Urothelium cell line (cell line): ENCODE data around the gene XRCC3.
"Not testable (repeated sequence)": the region's sequence is repeated elsewhere in the genome, so short reads cannot be mapped to it uniquely, and the experiment has no call there.

ENCODE experiments used
- DNase-seq: peaks from one replicate; pipeline ENCODE4 v3.0.0; 2011; ENCODE audit warnings: low spot score, mixed read lengths
- FAIRE-seq: peaks from 2 replicates; lab custom pipeline; 2011; peaks lifted over from hg19 to GRCh38; lab: Jason Lieb, UNC

XRCC3 gene

GRCh38 chr14:103696070-103696402, 19.2 kb downstream of the XRCC3 start:
- no peak for DNase-seq
- no peak for FAIRE-seq

DNA sequence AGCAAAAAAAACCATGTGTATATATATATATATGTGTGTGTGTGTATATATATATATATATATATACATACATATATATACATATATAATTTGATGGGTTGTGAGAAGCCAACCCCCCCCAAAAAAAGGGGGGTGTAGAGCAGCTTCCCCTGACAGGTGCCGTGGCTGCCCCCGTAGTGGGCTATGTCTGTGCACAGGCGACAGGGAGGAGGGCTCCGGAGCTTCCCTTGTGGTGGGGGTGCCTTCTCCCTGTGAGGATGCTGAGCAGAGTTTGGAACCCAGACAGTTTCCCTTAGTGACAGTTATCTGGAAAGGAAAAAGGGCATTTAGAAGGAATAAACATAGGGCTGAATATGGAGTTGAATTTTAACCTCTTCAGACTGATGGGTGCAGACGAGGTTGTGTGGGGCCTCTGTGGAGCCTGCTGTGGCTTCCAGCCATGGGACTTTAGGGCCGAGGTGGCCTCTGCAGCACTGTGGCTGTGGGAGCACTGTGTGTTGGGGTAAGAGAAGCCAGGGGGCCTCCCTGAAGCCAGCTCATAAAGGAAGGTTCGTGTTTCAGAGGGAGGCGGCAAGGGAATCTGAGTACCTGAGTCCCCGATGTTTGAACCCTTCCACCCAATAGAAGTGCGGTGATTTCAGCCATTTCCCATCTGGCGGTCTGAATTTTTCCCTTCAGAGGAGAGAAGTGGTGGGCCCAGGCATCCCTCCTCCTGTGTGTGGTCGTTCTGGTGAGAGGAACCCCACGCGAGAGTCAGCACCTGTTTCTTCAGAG, 19.8 kb downstream of the XRCC3 start:
- no peak for FAIRE-seq
- DNase-seq = no peak

DNA sequence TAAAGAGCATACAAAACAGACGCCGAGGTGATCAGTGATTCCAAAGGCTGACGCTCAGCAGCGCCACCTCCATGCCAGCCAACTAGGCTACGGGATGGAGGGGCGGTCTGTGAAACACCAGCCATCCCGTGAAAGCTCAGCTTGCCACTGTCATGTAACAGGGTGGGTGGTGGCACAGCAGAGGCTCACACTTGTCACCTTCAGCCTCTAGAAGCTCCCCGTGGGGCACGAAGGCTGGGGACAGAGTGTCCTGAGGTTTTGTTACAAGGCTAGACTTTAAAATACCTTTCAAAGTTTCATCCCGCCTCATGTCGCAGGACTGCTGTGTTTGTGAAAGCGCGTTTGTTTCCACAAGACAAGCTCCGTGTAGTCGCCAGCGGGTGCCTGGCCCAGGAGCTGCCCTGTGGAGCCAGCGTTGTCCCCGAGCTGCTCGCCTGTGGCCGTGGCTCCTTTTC, 20.7 kb downstream of the XRCC3 start:
- FAIRE-seq = no peak
- DNase-seq = no peak

GRCh38 chr14:103693515-103693914, 21.7 kb downstream of the XRCC3 start:
- no peak for DNase-seq
- no peak for FAIRE-seq

GRCh38 chr14:103692871-103693270, 22.4 kb downstream of the XRCC3 start:
- FAIRE-seq = no peak
- DNase-seq = no peak

DNA sequence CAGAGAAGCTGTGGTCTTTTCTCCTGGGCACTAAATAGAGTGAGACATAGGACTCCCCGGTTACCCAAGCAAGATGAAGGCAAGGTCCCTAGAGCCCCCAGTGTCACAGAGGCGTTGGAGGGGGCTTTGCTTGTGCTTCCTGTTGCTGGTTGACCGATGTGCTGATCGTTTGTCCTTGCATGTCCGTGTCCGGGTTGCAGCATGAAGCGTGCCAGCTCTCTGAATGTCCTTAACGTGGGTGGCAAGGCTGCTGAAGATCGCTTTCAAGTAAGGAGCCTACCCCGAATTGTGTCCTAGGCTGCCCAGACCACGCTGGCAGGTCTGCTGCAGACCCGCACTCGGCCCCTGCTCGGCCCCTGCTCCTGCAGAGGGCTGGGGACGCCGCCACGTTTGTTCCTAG, 23.1 kb downstream of the XRCC3 start:
- no peak for DNase-seq
- FAIRE-seq = no peak

DNA sequence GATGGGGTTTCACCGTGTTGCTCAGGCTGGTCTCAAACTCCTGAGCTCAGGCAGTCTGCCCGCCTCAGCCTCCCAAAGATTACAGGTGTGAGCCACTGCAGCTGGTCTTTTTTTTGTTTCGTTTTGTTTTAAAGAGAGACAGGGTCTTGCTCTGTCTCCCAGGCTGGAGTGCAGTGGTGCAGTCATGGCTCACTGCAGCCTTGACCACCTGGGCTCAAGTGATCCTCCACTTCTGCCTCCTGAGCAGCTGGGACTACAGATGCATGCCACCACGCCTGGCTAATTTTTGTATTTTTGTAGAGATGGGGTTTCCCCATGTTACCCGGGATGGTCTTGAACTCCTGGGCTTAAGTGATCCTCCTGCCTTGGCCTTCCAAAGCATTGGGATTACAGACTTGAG, 23.6 kb downstream of the XRCC3 start:
- not testable (repeated sequence) for DNase-seq, FAIRE-seq

GRCh38 chr14:103690332-103690731, 24.9 kb downstream of the XRCC3 start:
- DNase-seq (no peak), FAIRE-seq (no peak)

GRCh38 chr14:103688906-103689902, 26.0 kb downstream of the XRCC3 start:
- DNase-seq (no peak), FAIRE-seq (no peak)

DNA sequence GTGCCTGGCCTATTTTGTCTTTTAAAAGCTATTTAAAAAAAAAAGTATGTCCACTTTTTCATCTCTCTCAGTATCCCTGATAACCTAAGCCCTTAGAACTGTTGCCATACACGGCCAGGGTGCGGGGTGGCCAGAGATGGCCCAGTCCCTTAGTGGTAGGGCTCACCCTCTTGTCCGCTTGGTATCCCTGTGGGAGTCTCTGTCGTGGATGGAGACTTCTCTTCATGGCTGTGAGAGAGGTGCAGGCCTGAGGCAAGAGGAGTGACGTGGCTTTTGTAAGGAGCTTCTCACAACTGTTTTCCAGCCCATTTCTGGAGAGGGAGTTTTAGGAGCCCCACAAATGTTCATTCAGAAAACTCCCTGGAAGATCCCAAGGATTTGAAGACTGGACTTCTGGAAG, 26.8 kb downstream of the XRCC3 start:
- DNase-seq = no peak
- no peak for FAIRE-seq

DNA sequence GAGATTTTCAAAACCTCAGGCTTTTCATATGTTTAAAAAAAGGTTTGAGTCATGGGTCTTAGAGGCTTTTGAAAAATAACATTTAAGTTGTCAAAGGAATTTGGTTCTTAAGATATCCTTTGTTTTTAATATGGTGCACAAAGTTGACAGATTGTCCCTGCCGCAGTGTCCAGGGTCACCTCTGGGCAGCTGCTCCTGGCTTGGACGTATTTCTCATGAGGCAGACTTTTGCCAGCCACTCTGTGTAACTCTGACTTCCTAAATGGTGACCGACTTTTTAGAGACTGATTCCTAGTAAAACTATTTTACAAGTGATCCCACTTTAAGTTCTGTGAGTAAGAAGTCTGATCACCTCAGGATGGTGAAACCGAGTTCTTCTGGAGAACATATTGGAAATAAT, 27.5 kb downstream of the XRCC3 start:
- no peak for FAIRE-seq
- DNase-seq = no peak

DNA sequence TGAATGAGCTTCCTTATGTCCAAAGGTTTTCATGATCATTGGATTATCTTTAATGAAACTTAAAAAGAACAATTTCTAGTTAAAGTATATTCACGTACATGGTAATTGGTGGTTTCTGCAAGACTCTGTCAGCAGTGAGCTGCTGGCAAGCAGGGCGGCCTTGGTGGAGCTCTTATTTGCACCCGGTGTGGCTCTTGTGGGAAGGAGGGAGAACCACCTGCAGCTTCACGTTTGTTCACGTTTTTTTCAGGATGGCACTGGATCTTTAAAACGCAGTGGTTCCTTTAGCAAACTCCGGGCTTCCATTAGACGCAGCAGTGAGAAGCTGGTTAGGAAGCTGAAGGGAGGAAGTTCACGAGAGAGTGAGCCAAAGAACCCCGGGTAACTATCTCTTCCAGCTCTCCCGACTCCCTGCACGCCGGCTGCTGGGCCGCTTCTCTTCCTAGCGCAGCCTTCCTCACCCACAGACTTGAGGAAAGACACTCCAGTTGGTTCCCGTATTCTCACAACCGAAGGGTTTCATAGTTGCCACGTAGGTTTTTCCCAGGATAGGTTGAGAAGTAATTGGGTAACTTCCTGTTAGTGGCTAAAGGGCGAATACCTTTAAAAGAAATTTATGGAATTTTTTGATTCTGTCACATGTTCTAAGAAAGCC, 28.3 kb downstream of the XRCC3 start:
- no peak for FAIRE-seq
- no peak for DNase-seq

DNA sequence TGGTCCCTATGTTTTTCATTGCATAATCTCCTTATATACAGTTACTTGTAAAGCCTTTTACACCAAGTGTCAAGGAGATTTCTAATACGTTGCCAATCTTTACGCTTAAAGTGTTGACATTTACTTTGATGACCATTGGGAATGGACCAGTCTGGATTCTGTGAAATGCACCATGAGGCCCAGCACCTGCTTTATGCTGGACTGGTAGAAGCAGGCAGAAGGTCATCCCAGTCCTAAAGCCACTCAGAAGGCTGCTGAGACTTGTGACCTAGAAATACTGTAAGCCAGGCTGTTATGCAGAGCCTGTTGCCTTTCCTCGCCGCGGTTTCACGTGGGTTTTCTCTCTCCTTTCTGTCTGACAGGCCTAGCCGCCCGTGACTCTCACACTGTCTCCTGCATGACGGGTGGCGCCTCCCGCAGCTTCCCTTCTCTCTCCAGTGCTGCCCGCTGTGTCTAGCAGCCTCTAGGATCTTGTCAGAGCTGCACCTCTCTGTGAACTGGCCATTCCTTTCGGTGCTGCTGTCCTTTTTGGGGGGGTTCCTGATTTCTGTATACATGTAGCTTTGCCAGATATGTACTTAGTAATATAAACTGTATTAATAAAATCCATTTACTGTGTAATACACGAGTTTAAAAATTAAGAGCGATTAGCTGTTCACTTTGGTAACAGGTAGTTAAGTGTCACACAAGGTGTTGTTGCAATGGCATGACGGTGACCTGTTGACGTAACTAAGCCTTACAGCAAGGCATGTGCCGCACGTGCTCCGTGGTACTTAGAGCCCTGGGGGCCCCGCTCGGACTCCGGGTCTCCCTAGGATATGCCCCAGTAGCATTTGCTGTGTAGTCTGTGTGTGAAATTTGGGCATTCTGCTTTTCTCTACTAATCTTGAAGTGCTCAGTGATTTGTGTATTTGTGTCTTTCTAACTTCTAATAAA, 29.7 kb downstream of the XRCC3 start:
- FAIRE-seq (no peak), DNase-seq (no peak)

DNA sequence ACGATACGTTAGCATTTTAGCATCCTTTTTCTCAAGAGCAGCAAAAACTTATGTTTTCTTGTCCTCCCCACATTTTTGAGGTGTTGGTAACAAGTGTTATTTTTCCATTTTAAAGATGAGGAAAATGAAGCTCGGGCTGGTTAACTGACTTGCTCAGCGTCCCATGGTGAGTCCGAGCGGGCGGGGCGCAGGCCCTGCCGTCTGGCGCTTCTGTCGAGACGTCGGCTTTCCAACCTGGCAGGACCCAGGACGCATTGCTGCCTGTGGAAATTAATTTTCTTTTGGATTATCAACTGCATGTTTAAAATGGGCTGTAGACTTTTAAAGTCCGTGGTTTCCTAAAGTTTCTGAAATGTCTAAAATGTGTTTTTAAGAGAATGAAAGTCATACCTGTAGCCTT, 30.4 kb downstream of the XRCC3 start:
- no peak for FAIRE-seq
- no peak for DNase-seq

- FAIRE-seq (no peak), DNase-seq (no peak)
Measured at GRCh38 chr14:103684471-103684870, 30.8 kb downstream of the XRCC3 start.

- FAIRE-seq (no peak), DNase-seq (no peak)
Measured at GRCh38 chr14:103683139-103683538, 32.1 kb downstream of the XRCC3 start.

DNA sequence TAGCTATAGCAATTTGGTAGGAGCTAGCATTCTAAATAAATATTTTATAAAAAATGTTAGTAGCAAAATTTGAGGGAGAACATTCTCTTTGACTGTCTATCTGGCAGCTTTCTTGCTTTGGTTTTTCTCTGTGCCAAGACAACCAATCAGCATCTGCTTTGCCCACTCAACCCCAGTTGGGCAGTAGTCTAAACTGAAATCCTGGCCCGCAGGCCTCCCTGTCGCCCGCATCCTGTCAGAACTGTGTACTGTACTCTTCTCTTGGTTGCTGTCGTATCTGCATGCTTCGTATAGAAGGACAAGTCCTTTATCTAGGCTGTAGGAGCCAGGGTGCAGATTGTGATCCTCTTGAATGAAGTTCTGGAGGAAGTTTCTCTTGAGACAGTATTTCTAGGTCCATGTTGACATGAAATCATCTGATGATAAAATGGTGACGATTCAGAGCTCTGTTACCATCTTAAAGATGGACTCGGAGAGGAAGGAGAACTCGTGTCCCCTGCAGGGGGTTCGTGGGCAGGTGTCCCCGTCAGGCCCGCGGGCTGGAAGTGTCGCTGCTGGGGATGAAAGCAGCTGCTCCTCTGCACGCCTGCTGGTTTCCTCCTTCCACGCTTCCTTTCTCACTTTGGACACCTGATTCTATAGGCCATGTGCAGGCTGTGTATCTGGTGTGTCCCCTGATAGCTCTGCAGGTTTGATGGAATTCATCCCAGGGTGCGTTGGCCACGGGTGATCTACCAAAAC, 34.6 kb downstream of the XRCC3 start:
- FAIRE-seq (no peak), DNase-seq (no peak)

DNA sequence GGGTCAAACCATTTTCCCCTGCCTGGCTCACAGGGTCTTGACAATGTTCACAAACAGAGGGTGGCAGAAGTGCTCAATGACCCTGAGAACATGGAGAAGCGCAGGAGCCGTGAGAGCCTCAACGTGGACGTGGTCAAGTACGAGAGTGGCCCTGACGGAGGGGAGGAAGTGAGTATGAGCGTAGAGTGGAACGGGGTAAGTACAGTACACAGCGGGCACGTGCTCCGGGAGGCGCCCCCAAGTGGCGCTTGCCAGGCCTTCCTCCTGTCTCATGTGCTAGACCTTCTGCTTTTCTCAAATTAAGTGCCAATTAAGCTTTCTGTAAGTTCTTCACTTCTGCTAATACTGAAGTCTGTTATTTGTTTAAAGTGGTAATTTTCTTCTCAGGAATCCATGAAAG, 35.9 kb downstream of the XRCC3 start:
- FAIRE-seq = no peak
- DNase-seq = no peak

DNA sequence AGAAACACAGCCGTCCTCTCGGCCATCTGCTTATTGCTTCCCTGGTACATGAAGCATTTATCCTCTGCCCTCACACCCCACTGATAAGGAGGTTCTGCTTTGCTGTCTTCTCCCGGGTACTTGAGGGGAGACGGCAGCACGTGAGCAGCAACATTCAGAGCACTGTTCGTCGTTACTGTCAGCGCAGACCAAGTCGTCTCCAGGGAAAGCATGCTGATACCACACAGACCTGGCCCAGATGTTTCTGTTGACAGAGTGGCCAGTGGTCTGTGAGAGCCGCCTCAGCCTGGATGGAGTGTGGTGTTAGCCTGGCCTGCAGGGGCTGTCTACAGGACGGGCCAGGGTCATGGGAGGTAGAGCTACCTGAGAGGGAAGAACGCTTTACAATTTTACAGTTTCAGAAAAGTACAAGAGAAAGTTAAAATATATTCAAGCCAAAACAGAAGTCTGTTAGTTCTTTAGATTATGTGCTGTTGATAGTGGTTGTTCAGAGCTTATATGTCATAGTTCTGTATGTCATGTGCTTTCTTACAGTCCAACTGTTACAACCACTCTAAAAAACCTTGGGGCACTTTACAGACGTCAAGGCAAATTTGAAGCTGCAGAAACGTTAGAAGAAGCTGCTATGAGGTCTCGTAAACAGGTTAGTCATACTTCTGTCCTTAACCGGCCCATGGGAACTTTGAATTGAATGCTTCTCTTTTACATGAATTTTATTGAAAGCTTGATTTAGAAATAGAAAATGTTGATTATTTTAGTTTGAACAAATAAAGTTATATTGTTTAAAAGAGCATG, 38.2 kb downstream of the XRCC3 start:
- FAIRE-seq = no peak
- DNase-seq = no peak
